Endothelial cell of umbilical vein (primary cell): ENCODE results near the gene PKMYT1. TPM values are rescaled to one million over a fixed set of nuclear protein-coding genes. Genes with fewer than 3 reads are reported as not detected.

Experiments
- BruUV-seq: library from RNA; stranded (reverse); fragments of 400-500 nt; replicated peaks from 2 replicates; lab custom pipeline; 2021; lab: Mats Ljungman, UMichigan
- CTCF ChIA-PET: fragments of 300-600, 350-600 bp; sonication (Branson Sonifier 250); formaldehyde crosslinking; loops from one replicate; lab custom pipeline; 2021; ENCODE audit warnings: antibody characterized with exemption, inconsistent platforms; lab: Charles Lee
- POLR2A ChIA-PET: fragments of 300-600, 350-600 bp; sonication (Branson Sonifier 250); formaldehyde crosslinking; loops from one replicate; lab custom pipeline; 2021; ENCODE audit warnings: antibody characterized with exemption, inconsistent platforms; lab: Charles Lee
- DNase-seq: peaks from one replicate; pipeline ENCODE4 v3.0.0-alpha.2; 2011; ENCODE audit warnings: low read depth, low spot score
- FAIRE-seq: peaks from 2 replicates; lab custom pipeline; 2011; peaks lifted over from hg19 to GRCh38; lab: Jason Lieb, UNC
- H2AFZ ChIP-seq: 2 replicates; pipeline ENCODE4 v1.6.0; 2012; ENCODE audit warnings: low read depth, low read length, control low read depth, inconsistent platforms
- H3K27ac ChIP-seq: 2 replicates; pipeline ENCODE4 v1.5.1; 2011; ENCODE audit warnings: low read depth, mild to moderate bottlenecking, control low read depth, low read length, moderate library complexity; ENCODE audit not compliant: insufficient read depth
- H3K27me3 ChIP-seq, 2 experiments: 2 replicates each; pipeline versions ENCODE4 v1.6.0 to v1.6.1; 2011; ENCODE audit warnings: low read length in 2 of 2, mixed read lengths in 1 of 2; ENCODE audit not compliant: control insufficient read depth in 2 of 2, insufficient read depth in 2 of 2
- H3K36me3 ChIP-seq, 2 experiments: 2 replicates in 1 of 2; 3 replicates in 1 of 2; pipeline ENCODE4 v1.5.1; 2011; ENCODE audit warnings: low read length in 2 of 2, mild to moderate bottlenecking in 1 of 2, moderate library complexity in 1 of 2; ENCODE audit not compliant: control insufficient read depth in 2 of 2, insufficient read depth in 2 of 2; ENCODE audit errors: extremely low read depth in 1 of 2
- H3K4me1 ChIP-seq: 3 replicates; pipeline ENCODE4 v1.5.1; 2011; ENCODE audit warnings: mild to moderate bottlenecking, low read length; ENCODE audit not compliant: control insufficient read depth, insufficient read depth; ENCODE audit errors: extremely low read depth
- H3K4me2 ChIP-seq: 2 replicates; pipeline ENCODE4 v1.6.1; 2011; ENCODE audit warnings: low read length, control low read depth, mixed read lengths; ENCODE audit not compliant: insufficient read depth
- H3K4me3 ChIP-seq, 3 experiments: fragments of 200-600 bp in 1 of 3; sonication (generic), shearing (Covaris generic) in 1 of 3; replicated peaks in 1 of 3; 2 replicates each; pipeline ENCODE4 v1.5.1; 2011 to 2016; ENCODE audit warnings: control low read depth in 3 of 3, low read length in 3 of 3, mild to moderate bottlenecking in 2 of 3, inconsistent platforms in 1 of 3, low read depth in 1 of 3, moderate library complexity in 1 of 3; ENCODE audit not compliant: insufficient read depth in 1 of 3
- H3K79me2 ChIP-seq: 2 replicates; pipeline ENCODE4 v1.6.0; 2012; ENCODE audit warnings: low read length, inconsistent platforms; ENCODE audit not compliant: control insufficient read depth, insufficient read depth
- H3K9ac ChIP-seq: replicated peaks from 2 replicates; pipeline ENCODE3; 2011; ENCODE audit warnings: low read length, control low read depth; ENCODE audit not compliant: insufficient read depth; ENCODE audit errors: extremely low read depth
- H3K9me1 ChIP-seq: replicated peaks from 3 replicates; pipeline ENCODE4 v1.6.0; 2011; ENCODE audit warnings: mild to moderate bottlenecking, low read length; ENCODE audit not compliant: control insufficient read depth, insufficient read depth; ENCODE audit errors: extremely low read depth
- H3K9me3 ChIP-seq: replicated peaks from 2 replicates; pipeline ENCODE4 v1.5.1; 2012; ENCODE audit warnings: low read length, inconsistent platforms; ENCODE audit not compliant: control insufficient read depth, insufficient read depth
- H4K20me1 ChIP-seq: replicated peaks from 2 replicates; pipeline ENCODE3; 2011; ENCODE audit warnings: mild to moderate bottlenecking, low read length; ENCODE audit not compliant: control insufficient read depth, insufficient read depth; ENCODE audit errors: extremely low read depth
- EZH2 ChIP-seq: IDR thresholded peaks from 2 replicates; pipeline ENCODE4 v1.6.1; 2012; ENCODE audit warnings: borderline replicate concordance, low read depth, mild to moderate bottlenecking, moderate library complexity, low read length, inconsistent platforms; ENCODE audit not compliant: severe bottlenecking
- FOS ChIP-seq: IDR thresholded peaks from 2 replicates; pipeline ENCODE4 v1.6.1; 2011; ENCODE audit warnings: mild to moderate bottlenecking, low read length, moderate library complexity, borderline replicate concordance; ENCODE audit not compliant: insufficient read depth
- GATA2 ChIP-seq: IDR thresholded peaks from 2 replicates; pipeline ENCODE4 v1.7.0; 2011; ENCODE audit warnings: low read depth, mild to moderate bottlenecking, moderate library complexity, mixed read lengths, low read length; ENCODE audit not compliant: insufficient read length, insufficient read depth
- JUN ChIP-seq: IDR thresholded peaks from 2 replicates; pipeline ENCODE4 v1.6.1; 2011; ENCODE audit warnings: borderline replicate concordance, low read depth; ENCODE audit not compliant: insufficient read length, insufficient read depth
- MYC ChIP-seq: IDR thresholded peaks from one replicate; pipeline ENCODE4 v1.6.1; 2011; ENCODE audit warnings: mild to moderate bottlenecking, low read depth, low read length
- POLR2A ChIP-seq: IDR thresholded peaks from 2 replicates; pipeline ENCODE4 v1.6.1; 2012; ENCODE audit warnings: low read depth, mild to moderate bottlenecking, control low read depth, low read length
- POLR2AphosphoS5 ChIP-seq: IDR thresholded peaks from 2 replicates; pipeline ENCODE4 v1.6.1; 2012; ENCODE audit warnings: low read depth, mild to moderate bottlenecking, control low read depth, low read length, moderate library complexity; ENCODE audit not compliant: insufficient read depth
- dilution Hi-C: fragments of 300-500 bp; cut with MboI; formaldehyde crosslinking; loops from one replicate; pipeline ENCODE4 v1.15.0; 2019; ENCODE audit warnings: low sequenced_read_pairs; ENCODE audit not compliant: extremely low pct_ligation_motif_present
- intact Hi-C: fragments of 100-400 bp; cut with micrococcal nuclease; formaldehyde crosslinking; loops from one replicate; pipeline ENCODE4 v1.10.0; 2022
- polyA plus RNA-seq, 4 experiments: library from polyadenylated mRNA; depleted of rRNA in 3 of 4; stranded (reverse) in 3 of 4; unstranded in 1 of 4; fragments of >200 nt; gene quantifications; 2 replicates each; pipeline versions ENCODE4 v1.2.1 to v1.2.3, GENCODE V29; 2011 to 2012; ENCODE audit warnings: missing spikeins in 1 of 4
- total RNA-seq: library from RNA; stranded (reverse); gene quantifications from 2 replicates; pipeline ENCODE4 v1.2.3, GENCODE V29; 2021
- TF ChIP-seq, protein P1 (sequence below): IDR thresholded peaks from 2 replicates; pipeline ENCODE4 v1.6.1; 2011; ENCODE audit not compliant: insufficient read depth, insufficient read length
- TF ChIP-seq, protein P2 (sequence below), 2 donors: IDR thresholded peaks; 1 replicate in 1 of 2; 2 replicates in 1 of 2; pipeline ENCODE4 v1.5.1; 2011; ENCODE audit warnings: low read length in 2 of 2, mild to moderate bottlenecking in 2 of 2, moderate library complexity in 2 of 2, control low read depth in 1 of 2, inconsistent platforms in 1 of 2, low read depth in 1 of 2; ENCODE audit not compliant: insufficient read depth in 1 of 2; ENCODE audit errors: extremely low read depth in 1 of 2

The PKMYT1 gene
- total and polyA plus RNA-seq, 2 donors (not counting 3 experiments of a cell fraction or from before 2014, with no cell fraction given), result 26.1 to 48.5 TPM

DNA sequence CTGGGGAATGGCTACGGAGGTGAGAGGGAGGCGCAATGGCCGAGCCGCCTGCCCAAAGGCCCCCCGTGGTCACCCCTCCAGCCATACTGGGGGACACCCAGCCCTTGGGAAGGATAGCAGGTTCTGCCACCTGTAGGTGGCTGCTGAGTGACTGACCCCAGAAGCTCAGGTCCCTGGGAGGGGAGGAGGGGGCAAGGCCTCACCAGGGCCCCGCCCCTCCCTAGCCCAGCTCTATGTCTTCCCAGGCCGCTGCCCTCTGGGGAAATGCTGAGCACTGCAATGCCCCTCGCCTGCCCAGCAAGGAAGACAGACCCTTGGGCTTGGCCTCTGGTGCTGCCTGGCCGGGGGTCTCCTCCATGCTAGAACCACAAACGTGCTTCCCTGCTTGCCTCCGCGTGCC lies 21.1 kb upstream of the PKMYT1 start:
- H4K20me1 ChIP-seq, result no peaks in the 10 kb centered on the region
- TF ChIP-seq JUN (no peak), EZH2 (no peak), FOS (no peak), GATA2 (no peak), MYC (no peak), POLR2AphosphoS5 (no peak), POLR2A (no peak)
- TF ChIP-seq, protein P1, sequence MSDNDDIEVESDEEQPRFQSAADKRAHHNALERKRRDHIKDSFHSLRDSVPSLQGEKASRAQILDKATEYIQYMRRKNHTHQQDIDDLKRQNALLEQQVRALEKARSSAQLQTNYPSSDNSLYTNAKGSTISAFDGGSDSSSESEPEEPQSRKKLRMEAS, result no peak
- TF ChIP-seq, protein P2, sequence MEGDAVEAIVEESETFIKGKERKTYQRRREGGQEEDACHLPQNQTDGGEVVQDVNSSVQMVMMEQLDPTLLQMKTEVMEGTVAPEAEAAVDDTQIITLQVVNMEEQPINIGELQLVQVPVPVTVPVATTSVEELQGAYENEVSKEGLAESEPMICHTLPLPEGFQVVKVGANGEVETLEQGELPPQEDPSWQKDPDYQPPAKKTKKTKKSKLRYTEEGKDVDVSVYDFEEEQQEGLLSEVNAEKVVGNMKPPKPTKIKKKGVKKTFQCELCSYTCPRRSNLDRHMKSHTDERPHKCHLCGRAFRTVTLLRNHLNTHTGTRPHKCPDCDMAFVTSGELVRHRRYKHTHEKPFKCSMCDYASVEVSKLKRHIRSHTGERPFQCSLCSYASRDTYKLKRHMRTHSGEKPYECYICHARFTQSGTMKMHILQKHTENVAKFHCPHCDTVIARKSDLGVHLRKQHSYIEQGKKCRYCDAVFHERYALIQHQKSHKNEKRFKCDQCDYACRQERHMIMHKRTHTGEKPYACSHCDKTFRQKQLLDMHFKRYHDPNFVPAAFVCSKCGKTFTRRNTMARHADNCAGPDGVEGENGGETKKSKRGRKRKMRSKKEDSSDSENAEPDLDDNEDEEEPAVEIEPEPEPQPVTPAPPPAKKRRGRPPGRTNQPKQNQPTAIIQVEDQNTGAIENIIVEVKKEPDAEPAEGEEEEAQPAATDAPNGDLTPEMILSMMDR (IDR thresholded peaks at IDR 0.05; ENCODE audit: extremely low read depth in 1 of 2, insufficient read depth in 1 of 2, low read depth in 1 of 2, low read length in 2 of 2), result no peak
- intact Hi-C loops (no loop called here), dilution Hi-C loops (no loop called here)
- H3K27ac ChIP-seq, result no peak overlapping the region
- no peaks in the 10 kb centered on the region for H3K27me3 ChIP-seq
- H3K36me3 ChIP-seq, result no peaks in the 10 kb centered on the region
- peaks cover 3% of the 10 kb centered on the region for H3K4me1 ChIP-seq
- CTCF ChIA-PET, result interaction anchor here (0.9 to 2.5 kb wide), 4 partner anchors 27 to 128 kb away, joined by 3 to 13 read pairs (median 8); no protein-coding TSS in a partner anchor
- no peaks in the 10 kb centered on the region for H3K9me3 ChIP-seq
- FAIRE-seq (no peak), DNase-seq (no peak)
- no peak overlapping the region for H3K9ac ChIP-seq
- no peak overlapping the region for H2AFZ ChIP-seq
- POLR2A ChIA-PET, result no interaction called here
- H3K9me1 ChIP-seq, result no peaks in the 10 kb centered on the region
- no peak overlapping the region for H3K4me2 ChIP-seq
- H3K79me2 ChIP-seq, result no peaks in the 10 kb centered on the region
- no peak overlapping the region for H3K4me3 ChIP-seq
- BruUV-seq, result no TSS peak
